Epithelial cell of esophagus (primary cell): ENCODE measurements around the gene FOXJ1.

ENCODE experiments used
- DNase-seq: peaks from one replicate; pipeline ENCODE4 v3.0.0; 2010; ENCODE audit warnings: low read depth
- H3K4me3 ChIP-seq: 2 replicates; pipeline ENCODE4 v1.5.1; 2011; ENCODE audit warnings: mild to moderate bottlenecking, low read length, control low read depth
- CTCF ChIP-seq: IDR thresholded peaks from 2 replicates; pipeline ENCODE4 v1.5.1; 2011; ENCODE audit warnings: low read depth, mild to moderate bottlenecking, low read length, control low read depth, inconsistent platforms; ENCODE audit not compliant: insufficient read depth; ENCODE audit errors: missing control alignments

FOXJ1 gene

GRCh38 chr17:76159157-76159556 lies 18.1 kb upstream of the FOXJ1 start:
- DNase-seq = no peak
- TF ChIP-seq CTCF = no peak
- H3K4me3 ChIP-seq = no peak overlapping the region

- H3K4me3 ChIP-seq = no peak overlapping the region
- no peak for TF ChIP-seq CTCF
- no peak for DNase-seq
Measured at GRCh38 chr17:76157759-76158158, 16.7 kb upstream of the FOXJ1 start.

GRCh38 chr17:76156662-76156991 lies 15.6 kb upstream of the FOXJ1 start:
- no peak for DNase-seq
- no peak for TF ChIP-seq CTCF
- H3K4me3 ChIP-seq = no peak overlapping the region

GRCh38 chr17:76155988-76156661 lies 15.1 kb upstream of the FOXJ1 start:
- DNase-seq = no peak
- no peak for TF ChIP-seq CTCF

GRCh38 chr17:76154936-76155845 lies 14.1 kb upstream of the FOXJ1 start:
- TF ChIP-seq CTCF = no peak
- DNase-seq = no peak
- no peak overlapping the region for H3K4me3 ChIP-seq

More at GRCh38 chr17:76155988-76156661, 15.1 kb upstream of the FOXJ1 start:
- no peak overlapping the region for H3K4me3 ChIP-seq

- no peak overlapping the region for H3K4me3 ChIP-seq
- DNase-seq = no peak
- no peak for TF ChIP-seq CTCF
Measured at GRCh38 chr17:76154292-76154691, 13.2 kb upstream of the FOXJ1 start.
